ENCODE measurements around the gene PCAT6. TPM values are rescaled to one million over a fixed set of nuclear protein-coding genes. Genes with fewer than 3 reads are reported as not detected.

The PCAT6 gene
- total and polyA plus RNA-seq, 2 of the 8 experiments (the other 6 are each of a cell fraction or from before 2014, with no cell fraction given), result 4.6 to 14.7 TPM

DNA sequence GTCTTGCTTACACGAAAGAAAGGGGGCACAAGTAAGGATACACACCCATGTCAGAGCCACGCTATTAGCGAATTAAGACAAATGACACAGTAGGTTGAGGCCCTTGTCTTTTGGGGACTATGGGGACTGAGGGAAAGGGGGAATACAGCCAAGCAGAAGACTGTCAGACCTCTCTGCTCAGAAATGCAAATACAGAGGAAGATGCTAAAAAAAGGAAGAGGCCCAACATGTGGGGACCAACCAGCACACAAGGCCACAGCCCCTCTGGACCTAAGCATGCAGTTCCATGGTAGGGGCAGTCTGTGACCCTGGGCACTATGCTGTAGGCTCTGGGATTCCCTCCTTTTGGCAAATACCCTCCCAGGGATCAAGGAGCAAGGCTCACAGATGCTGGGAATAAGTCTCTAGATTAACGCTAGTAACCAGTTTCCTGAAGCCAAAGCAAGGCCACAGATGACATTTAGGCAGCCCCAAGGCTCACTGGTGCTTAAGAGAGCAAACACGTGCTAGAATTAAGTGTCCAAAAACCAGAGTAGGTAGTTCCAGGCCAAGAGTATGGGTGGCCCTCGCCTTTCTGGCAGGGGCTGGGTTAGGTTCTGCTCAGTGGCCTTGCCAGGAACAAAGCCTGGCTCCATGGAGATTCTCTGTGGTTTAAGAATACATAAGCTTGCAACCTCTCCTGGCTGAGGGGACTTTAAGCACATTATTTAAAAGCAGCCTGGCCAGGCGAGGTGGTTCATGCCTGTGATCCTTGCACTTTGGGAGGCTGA, 40.0 kb downstream of the PCAT6 start:
- Histone ChIP-seq H3K27ac (ENCODE audit: low read depth, low read length) (no peak overlapping the region), H2BK5ac (ENCODE audit: low read depth, low read length) (no peak overlapping the region), H3K27me3 (replicated peaks in 1 of 4; ENCODE audit: control insufficient read depth in 3 of 4, extremely low read depth in 1 of 4, insufficient read depth in 3 of 4, low read length in 3 of 4) (no peaks in the 10 kb centered on the region), H2BK120ac (replicated peaks; ENCODE audit: low read depth, low read length) (no peak overlapping the region), H2BK20ac (ENCODE audit: low read length) (no peak overlapping the region), H3K23ac (ENCODE audit: insufficient read length) (no peak overlapping the region), H3K79me1 (ENCODE audit: low read depth, low read length) (peaks cover 7% of the 10 kb centered on the region; the same call in 1 of the 2 replicates), H2AK5ac (ENCODE audit: low read depth, low read length) (no peak overlapping the region), H4K91ac (replicated peaks; ENCODE audit: insufficient read length, low read length) (no peak overlapping the region), H4K20me1 (replicated peaks in 1 of 2; ENCODE audit: control insufficient read depth in 1 of 2, insufficient read depth in 2 of 2, low read length in 2 of 2) (peaks cover 4 to 9% of the 10 kb centered on the region in 2 experiments), H3K4me2 (ENCODE audit: insufficient read depth in 1 of 2, low read depth in 2 of 2, low read length in 2 of 2) (no peak overlapping the region), H3K56ac (replicated peaks; ENCODE audit: insufficient read length, low read depth, low read length) (no peak overlapping the region), H4K8ac (ENCODE audit: extremely low read depth, insufficient read depth, low read length) (no peak overlapping the region; the same call in 1 of the 2 replicates), H3K4ac (replicated peaks; ENCODE audit: insufficient read length, low read depth, low read length) (no peak overlapping the region), H3K23me2 (ENCODE audit: low read depth, low read length) (no peaks in the 10 kb centered on the region), H3K4me1 (replicated peaks in 1 of 4; ENCODE audit: control insufficient read depth in 3 of 4, insufficient read depth in 4 of 4, low read length in 3 of 4) (no peaks in the 10 kb centered on the region), H2AFZ (ENCODE audit: low read length) (no peak overlapping the region), H3K9ac (replicated peaks in 1 of 4; ENCODE audit: extremely low read depth in 1 of 4, low read depth in 3 of 4, low read length in 3 of 4) (no peak overlapping the region), H3K14ac (ENCODE audit: insufficient read length) (no peak overlapping the region), H3K4me3 (ENCODE audit: extremely low read depth in 1 of 4, insufficient read depth in 2 of 4, low read depth in 3 of 4, low read length in 4 of 4) (no peak overlapping the region), H3K18ac (ENCODE audit: extremely low read depth, low read length) (no peak overlapping the region), H3K9me3 (ENCODE audit: insufficient read depth in 2 of 2, low read depth in 1 of 2, low read length in 1 of 2) (no peaks in the 10 kb centered on the region), H4K5ac (ENCODE audit: insufficient read length, low read depth, low read length) (no peak overlapping the region), H3K79me2 (ENCODE audit: control insufficient read depth in 1 of 2, insufficient read depth in 2 of 2, low read length in 2 of 2) (no peaks in the 10 kb centered on the region; a peak in 1 of 4 replicates), H2BK12ac (ENCODE audit: low read depth, low read length) (no peak overlapping the region), H2BK15ac (ENCODE audit: low read length) (no peak overlapping the region), H3K36me3 (ENCODE audit: control insufficient read depth in 2 of 4, insufficient read depth in 4 of 4, low read length in 3 of 4) (peaks cover 11 to 24% (median 20%) of the 10 kb centered on the region in 4 experiments; a peak in 7 of 8 replicates)
- 92% methylated on average over 7 of the region's 7 CpGs; no CpG with 5 or more reads in 1 of the 2 experiments for WGBS, 2 experiments (ENCODE audit: extremely low coverage in 1 of 2, insufficient coverage in 1 of 2, insufficient read length in 1 of 2, insufficient replicate concordance in 2 of 2, low coverage in 1 of 2, low lambda C conversion rate in 2 of 2, missing lambda C conversion rate in 1 of 2)
- DNase-seq (ENCODE audit: low read depth in 1 of 2, low spot score in 2 of 2) (no peak), FAIRE-seq (no peak)
- CTCF ChIA-PET (ENCODE audit: partially characterized antibody), result interaction anchor here (0.7 to 4.7 kb wide), 7 partner anchors 9 to 141 kb away, joined by 3 to 41 read pairs (median 4); partner anchors contain the start of genes KDM5B and PCAT6
- POLR2A ChIA-PET (ENCODE audit: partially characterized antibody), result interaction anchor here (0.7 to 9.2 kb wide), 6 partner anchors 10 to 54 kb away, joined by 3 to 81 read pairs (median 8); partner anchors contain the start of genes KDM5B and PCAT6
- TF ChIP-seq JUN (IDR thresholded peaks at IDR 0.05; ENCODE audit: low read depth, low read length) (no peak), BACH1 (IDR thresholded peaks at IDR 0.05; ENCODE audit: low read length) (no peak), ZNF274 (IDR thresholded peaks at IDR 0.05; ENCODE audit: borderline replicate concordance, extremely low read depth, low read length) (no peak), RNF2 (IDR thresholded peaks at IDR 0.05; ENCODE audit: borderline replicate concordance, low read depth, low read length, missing control alignments, poor library complexity, severe bottlenecking) (no peak), SIRT6 (IDR thresholded peaks at IDR 0.05; ENCODE audit: low read length) (no peak), POLR2AphosphoS5 (IDR thresholded peaks at IDR 0.05; ENCODE audit: low read depth, low read length) (no peak)
- TF ChIP-seq, protein P1, sequence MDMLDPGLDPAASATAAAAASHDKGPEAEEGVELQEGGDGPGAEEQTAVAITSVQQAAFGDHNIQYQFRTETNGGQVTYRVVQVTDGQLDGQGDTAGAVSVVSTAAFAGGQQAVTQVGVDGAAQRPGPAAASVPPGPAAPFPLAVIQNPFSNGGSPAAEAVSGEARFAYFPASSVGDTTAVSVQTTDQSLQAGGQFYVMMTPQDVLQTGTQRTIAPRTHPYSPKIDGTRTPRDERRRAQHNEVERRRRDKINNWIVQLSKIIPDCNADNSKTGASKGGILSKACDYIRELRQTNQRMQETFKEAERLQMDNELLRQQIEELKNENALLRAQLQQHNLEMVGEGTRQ (IDR thresholded peaks at IDR 0.05; ENCODE audit: low read length), result no peak
- TF ChIP-seq, protein P2, sequence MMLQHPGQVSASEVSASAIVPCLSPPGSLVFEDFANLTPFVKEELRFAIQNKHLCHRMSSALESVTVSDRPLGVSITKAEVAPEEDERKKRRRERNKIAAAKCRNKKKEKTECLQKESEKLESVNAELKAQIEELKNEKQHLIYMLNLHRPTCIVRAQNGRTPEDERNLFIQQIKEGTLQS (IDR thresholded peaks at IDR 0.05; ENCODE audit: insufficient read depth, low read depth, low read length), result no peak
